H1 (cell line): Measurements from ENCODE around the gene SLC8A1.

ENCODE experiments used
- CTCF ChIP-seq, 3 experiments: IDR thresholded peaks; 1 replicate in 2 of 3; 2 replicates in 1 of 3; pipeline versions ENCODE4 v1.5.1 to v1.6.1; 2011; ENCODE audit warnings: low read length in 3 of 3, mild to moderate bottlenecking in 3 of 3, inconsistent platforms in 2 of 3, low read depth in 1 of 3, moderate library complexity in 1 of 3; ENCODE audit not compliant: insufficient read depth in 1 of 3; ENCODE audit errors: control extremely low read depth in 1 of 3
- EP300 ChIP-seq, 2 experiments: IDR thresholded peaks; 1 replicate in 1 of 2; 2 replicates in 1 of 2; pipeline ENCODE4 v1.6.1; 2011 to 2012; ENCODE audit warnings: low read depth in 2 of 2, low read length in 2 of 2, mild to moderate bottlenecking in 2 of 2, borderline replicate concordance in 1 of 2, inconsistent platforms in 1 of 2, moderate library complexity in 1 of 2
- POLR2A ChIP-seq, 2 experiments: IDR thresholded peaks; 1 replicate in 1 of 2; 2 replicates in 1 of 2; pipeline ENCODE4 v1.6.1; 2011; ENCODE audit warnings: low read depth in 2 of 2, low read length in 2 of 2, mild to moderate bottlenecking in 2 of 2; ENCODE audit errors: control extremely low read depth in 1 of 2
- RAD21 ChIP-seq, 2 experiments: IDR thresholded peaks in 1 of 2; conservative IDR thresholded peaks in 1 of 2; 2 replicates each; pipeline ENCODE4 v1.6.1; 2011; ENCODE audit warnings: low read depth in 2 of 2, low read length in 2 of 2, improper control_type of control experiment in 1 of 2, inconsistent platforms in 1 of 2, mild to moderate bottlenecking in 1 of 2, moderate library complexity in 1 of 2

- TF ChIP-seq POLR2A (IDR thresholded peaks at IDR 0.05; ENCODE audit: control extremely low read depth in 1 of 2, low read depth in 2 of 2, low read length in 2 of 2) (no peak), RAD21 (IDR thresholded peaks at IDR 0.05 in 1 of 2, conservative IDR thresholded peaks at IDR 0.05 in 1 of 2; ENCODE audit: low read depth in 2 of 2, low read length in 2 of 2) (no peak), EP300 (IDR thresholded peaks at IDR 0.05; ENCODE audit: borderline replicate concordance in 1 of 2, low read depth in 2 of 2, low read length in 2 of 2) (no peak), CTCF (IDR thresholded peaks at IDR 0.05; ENCODE audit: control extremely low read depth in 1 of 3, insufficient read depth in 1 of 3, low read depth in 1 of 3, low read length in 3 of 3) (no peak)
Observed at GRCh38 chr2:40199771-40200170, 252.1 kb downstream of the SLC8A1 start.
